GM23338 (cell line): Measurements from ENCODE around the gene RNF212B.

ENCODE experiments used
- CTCF ChIP-seq, 2 experiments: fragments of 200-600 bp in 1 of 2; sonication (generic) in 1 of 2; conservative IDR thresholded peaks; 2 replicates each; pipeline versions ENCODE4 v1.5.1 to v1.6.1; 2016 to 2017; ENCODE audit warnings: antibody characterized with exemption in 2 of 2, low read depth in 2 of 2, mild to moderate bottlenecking in 2 of 2, moderate library complexity in 1 of 2
- EZH2phosphoT487 ChIP-seq: fragments of 200-600 bp; sonication (generic); IDR thresholded peaks from one replicate; pipeline ENCODE4 v1.8.1; 2018; ENCODE audit warnings: antibody characterized with exemption; ENCODE audit not compliant: unreplicated experiment

- TF ChIP-seq CTCF (conservative IDR thresholded peaks at IDR 0.05; ENCODE audit: low read depth in 2 of 2) (no peak), EZH2phosphoT487 (no peak)
These were observed 70.2 kb downstream of the RNF212B start for GRCh38 chr14:23307687-23308644.
